ENCODE data around the gene FARS2.

The FARS2 gene

GRCh38 chr6:5290097-5290496 lies 28.8 kb downstream of the FARS2 start:
- TF ChIP-seq POLR2A (IDR thresholded peaks at IDR 0.05; ENCODE audit: low read depth, low read length), result no peak
- TF ChIP-seq TAF1 (IDR thresholded peaks at IDR 0.05; ENCODE audit: borderline replicate concordance, low read depth, low read length), result no peak
- no peak for TF ChIP-seq POLR2AphosphoS5 (IDR thresholded peaks at IDR 0.05; ENCODE audit: low read depth, low read length)
- DNase-seq (ENCODE audit: insufficient read length) (no peak), FAIRE-seq (peak; percentile 75)

- no peak for TF ChIP-seq POLR2AphosphoS5 (IDR thresholded peaks at IDR 0.05; ENCODE audit: low read depth, low read length)
- TF ChIP-seq POLR2A (IDR thresholded peaks at IDR 0.05; ENCODE audit: low read depth, low read length), result no peak
- TF ChIP-seq TAF1 (IDR thresholded peaks at IDR 0.05; ENCODE audit: borderline replicate concordance, low read depth, low read length), result no peak
- FAIRE-seq, result no peak
- no peak for DNase-seq (ENCODE audit: insufficient read length)
These were observed 29.2 kb downstream of the FARS2 start for GRCh38 chr6:5290500-5290899.

GRCh38 chr6:5292154-5292553 lies 30.8 kb downstream of the FARS2 start:
- TF ChIP-seq POLR2AphosphoS5 (IDR thresholded peaks at IDR 0.05; ENCODE audit: low read depth, low read length) (no peak), TAF1 (IDR thresholded peaks at IDR 0.05; ENCODE audit: borderline replicate concordance, low read depth, low read length) (no peak), POLR2A (IDR thresholded peaks at IDR 0.05; ENCODE audit: low read depth, low read length) (no peak)
- FAIRE-seq (no peak), DNase-seq (ENCODE audit: insufficient read length) (no peak)

GRCh38 chr6:5293692-5294091 lies 32.4 kb downstream of the FARS2 start:
- TF ChIP-seq POLR2AphosphoS5 (IDR thresholded peaks at IDR 0.05; ENCODE audit: low read depth, low read length) (no peak), TAF1 (IDR thresholded peaks at IDR 0.05; ENCODE audit: borderline replicate concordance, low read depth, low read length) (no peak), POLR2A (IDR thresholded peaks at IDR 0.05; ENCODE audit: low read depth, low read length) (no peak)
- FAIRE-seq (no peak), DNase-seq (ENCODE audit: insufficient read length) (no peak)

- FAIRE-seq (no peak), DNase-seq (ENCODE audit: insufficient read length) (no peak)
- TF ChIP-seq TAF1 (IDR thresholded peaks at IDR 0.05; ENCODE audit: borderline replicate concordance, low read depth, low read length), result no peak
- TF ChIP-seq POLR2A (IDR thresholded peaks at IDR 0.05; ENCODE audit: low read depth, low read length), result no peak
- TF ChIP-seq POLR2AphosphoS5 (IDR thresholded peaks at IDR 0.05; ENCODE audit: low read depth, low read length), result no peak
These were observed 33.3 kb downstream of the FARS2 start for GRCh38 chr6:5294392-5295211.

GRCh38 chr6:5295623-5296022 lies 34.3 kb downstream of the FARS2 start:
- DNase-seq (ENCODE audit: insufficient read length), result no peak
- FAIRE-seq, result no peak
- TF ChIP-seq TAF1 (IDR thresholded peaks at IDR 0.05; ENCODE audit: borderline replicate concordance, low read depth, low read length) (no peak), POLR2AphosphoS5 (IDR thresholded peaks at IDR 0.05; ENCODE audit: low read depth, low read length) (no peak), POLR2A (IDR thresholded peaks at IDR 0.05; ENCODE audit: low read depth, low read length) (no peak)

DNA sequence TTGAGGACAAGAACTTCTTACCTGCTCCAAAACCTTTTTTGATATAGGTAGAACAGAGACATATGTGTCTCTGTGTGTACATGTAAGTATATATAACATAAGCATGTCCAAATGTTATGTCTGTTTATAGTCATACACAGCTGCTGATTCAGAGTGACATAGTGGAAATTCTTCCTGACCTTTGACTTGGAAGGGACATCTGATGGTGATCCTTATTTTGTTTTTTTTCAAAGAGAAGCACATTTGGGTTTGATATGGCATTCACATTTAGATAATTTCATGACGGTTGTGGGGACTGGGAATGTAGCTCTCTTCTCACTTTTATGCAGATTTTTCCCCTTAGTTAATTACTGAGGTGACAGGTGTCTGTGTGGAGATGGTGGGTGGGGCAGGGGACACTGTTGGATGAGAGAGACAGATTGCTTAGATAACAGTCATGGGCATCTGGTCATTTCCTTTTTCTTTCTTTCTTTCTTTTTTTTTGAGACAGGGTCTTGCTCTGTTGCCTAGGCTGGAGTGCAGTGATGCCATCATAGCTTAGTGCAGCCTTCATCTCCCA lies 39.0 kb downstream of the FARS2 start:
- no peak for DNase-seq (ENCODE audit: insufficient read length)
- TF ChIP-seq POLR2AphosphoS5 (IDR thresholded peaks at IDR 0.05; ENCODE audit: low read depth, low read length) (no peak), TAF1 (IDR thresholded peaks at IDR 0.05; ENCODE audit: borderline replicate concordance, low read depth, low read length) (no peak), POLR2A (IDR thresholded peaks at IDR 0.05; ENCODE audit: low read depth, low read length) (no peak)
- no peak for FAIRE-seq

- no peak for TF ChIP-seq TAF1 (IDR thresholded peaks at IDR 0.05; ENCODE audit: borderline replicate concordance, low read depth, low read length)
- TF ChIP-seq POLR2AphosphoS5 (IDR thresholded peaks at IDR 0.05; ENCODE audit: low read depth, low read length), result peak; percentile 48
- peak; percentile 52 for TF ChIP-seq POLR2A (IDR thresholded peaks at IDR 0.05; ENCODE audit: low read depth, low read length)
- DNase-seq (ENCODE audit: insufficient read length) (peak; percentile 21), FAIRE-seq (peak; percentile 93)
These were observed 41.1 kb downstream of the FARS2 start for GRCh38 chr6:5302220-5302946.

GRCh38 chr6:5302995-5303622 lies 41.8 kb downstream of the FARS2 start:
- DNase-seq (ENCODE audit: insufficient read length) (peak; percentile 33), FAIRE-seq (peak; percentile 91)
- TF ChIP-seq TAF1 (IDR thresholded peaks at IDR 0.05; ENCODE audit: borderline replicate concordance, low read depth, low read length) (no peak), POLR2A (IDR thresholded peaks at IDR 0.05; ENCODE audit: low read depth, low read length) (no peak)

DNA sequence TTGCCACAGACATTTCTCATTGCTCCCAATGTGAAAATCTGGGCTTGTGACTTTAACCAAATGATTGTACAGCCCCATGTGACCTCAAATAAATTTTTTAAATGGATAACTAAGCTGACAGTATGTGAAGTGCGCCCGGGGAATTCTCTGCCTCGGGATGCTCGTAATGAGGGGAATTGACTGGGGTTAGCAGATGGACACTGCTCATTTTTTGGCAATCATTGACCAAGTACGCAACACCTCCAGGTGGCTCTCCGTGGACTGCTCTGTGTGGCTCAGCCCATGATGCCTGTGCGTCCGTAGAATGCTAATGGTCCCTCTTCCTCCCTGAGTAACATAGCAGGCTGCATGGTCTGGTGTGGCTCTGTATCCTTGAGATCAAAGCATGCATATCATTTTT lies 42.4 kb downstream of the FARS2 start:
- TF ChIP-seq TAF1 (IDR thresholded peaks at IDR 0.05; ENCODE audit: borderline replicate concordance, low read depth, low read length) (no peak), POLR2A (IDR thresholded peaks at IDR 0.05; ENCODE audit: low read depth, low read length) (no peak), POLR2AphosphoS5 (IDR thresholded peaks at IDR 0.05; ENCODE audit: low read depth, low read length) (no peak)
- DNase-seq (ENCODE audit: insufficient read length) (no peak), FAIRE-seq (no peak)

GRCh38 chr6:5305968-5306626 lies 44.8 kb downstream of the FARS2 start:
- FAIRE-seq (no peak), DNase-seq (ENCODE audit: insufficient read length) (no peak)
- TF ChIP-seq POLR2A (IDR thresholded peaks at IDR 0.05; ENCODE audit: low read depth, low read length) (no peak), POLR2AphosphoS5 (IDR thresholded peaks at IDR 0.05; ENCODE audit: low read depth, low read length) (no peak), TAF1 (IDR thresholded peaks at IDR 0.05; ENCODE audit: borderline replicate concordance, low read depth, low read length) (no peak)
